HG03342 (cell line): ENCODE measurements around the gene SECTM1.
"Not testable (repeated sequence)": the region's sequence is repeated elsewhere in the genome, so short reads cannot be mapped to it uniquely, and the experiment has no call there.

Experiments used
- ATAC-seq: cut with Tn5 transposase; IDR thresholded peaks from one replicate; pipeline ENCODE4 v1.9.1; 2021; ENCODE audit warnings: mild to moderate bottlenecking, moderate library complexity; ENCODE audit not compliant: unreplicated experiment

The SECTM1 gene

DNA sequence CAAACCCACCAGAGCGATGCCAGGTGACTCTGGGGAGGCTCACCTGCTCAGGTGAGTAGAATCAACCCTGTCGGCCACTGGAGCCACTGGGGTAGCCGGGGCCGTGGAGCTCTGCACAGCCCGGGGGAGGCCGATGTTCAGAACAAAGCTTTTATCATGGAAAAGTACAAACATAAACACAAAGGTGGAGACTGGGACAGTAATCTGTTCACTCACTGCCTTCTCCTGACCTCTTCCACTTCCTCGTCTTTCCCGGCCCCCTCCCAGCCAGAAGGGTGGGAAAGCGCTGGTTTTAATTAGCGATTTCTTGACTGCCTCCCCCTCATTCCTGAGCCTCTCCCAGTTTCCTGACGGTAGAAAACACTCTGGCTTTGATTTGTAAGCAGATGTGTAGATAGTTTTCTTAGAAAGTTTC is 15.7 kb upstream of the SECTM1 start:
- ATAC-seq: no peak

GRCh38 chr17:82348866-82349265 is 15.3 kb upstream of the SECTM1 start:
- no peak for ATAC-seq

DNA sequence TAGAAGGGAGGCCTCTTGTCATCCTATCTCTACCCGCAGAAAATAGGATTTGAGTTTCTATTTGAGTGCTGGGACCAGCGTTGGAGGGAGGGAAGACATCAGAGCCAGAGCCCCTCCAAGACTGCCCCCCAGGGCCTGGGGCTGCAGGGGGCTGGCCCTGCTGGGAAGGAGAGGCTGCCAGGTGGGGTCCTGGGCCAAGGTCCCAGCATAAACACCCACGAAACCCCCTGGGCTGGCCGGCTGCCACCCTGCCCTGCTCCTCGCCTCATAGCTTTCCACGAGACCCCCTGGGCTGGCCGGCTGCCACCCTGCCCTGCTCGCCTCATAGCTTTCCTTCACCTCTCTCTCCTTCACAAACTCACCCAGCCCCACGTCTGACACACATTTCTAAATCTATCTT is 14.9 kb upstream of the SECTM1 start:
- ATAC-seq: no peak

GRCh38 chr17:82347994-82348393 is 14.4 kb upstream of the SECTM1 start:
- ATAC-seq: not testable (repeated sequence)

GRCh38 chr17:82346342-82347300 is 13.1 kb upstream of the SECTM1 start:
- no peak for ATAC-seq

- no peak for ATAC-seq
Measured at GRCh38 chr17:82345151-82345976, 11.8 kb upstream of the SECTM1 start.

DNA sequence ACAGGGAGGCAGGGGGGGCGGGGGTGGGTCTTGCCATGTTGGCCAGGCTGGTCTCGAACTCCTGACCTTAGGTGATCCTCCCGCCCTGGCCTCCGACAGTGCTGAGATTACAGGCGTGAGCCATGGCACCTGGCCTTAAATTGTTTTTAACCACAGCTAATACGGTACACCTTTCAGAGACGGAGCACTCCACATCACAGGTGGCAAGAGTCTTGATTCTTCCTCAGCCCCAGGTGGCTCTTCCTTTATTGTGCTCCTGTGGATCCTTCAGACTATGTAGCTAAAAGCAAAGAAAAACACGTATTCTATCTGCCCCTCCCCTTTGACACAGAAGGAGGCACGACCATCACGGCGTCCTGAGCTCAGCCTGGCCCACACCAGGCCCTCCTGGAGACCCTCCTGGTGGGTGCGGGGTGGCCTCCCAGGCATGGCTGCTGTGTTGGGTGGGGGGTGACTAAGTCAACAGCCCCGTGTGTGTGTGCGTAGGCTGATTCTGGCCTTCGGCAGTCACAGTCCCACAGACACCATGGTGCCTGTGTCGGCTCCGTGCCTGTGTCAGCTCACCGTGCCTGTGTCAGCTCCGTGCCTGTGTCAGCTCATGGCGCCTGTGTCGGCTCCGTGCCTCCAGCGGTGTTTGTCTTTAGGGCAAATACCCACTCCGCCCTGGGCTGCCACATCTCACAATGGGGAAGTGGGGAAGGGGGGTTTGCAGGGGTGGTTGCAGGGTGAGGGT is 10.8 kb upstream of the SECTM1 start:
- ATAC-seq: no peak

- no peak for ATAC-seq
Measured at GRCh38 chr17:82343560-82343959, 10.0 kb upstream of the SECTM1 start.

- no peak for ATAC-seq
Measured at GRCh38 chr17:82342361-82343079, 9.0 kb upstream of the SECTM1 start.

DNA sequence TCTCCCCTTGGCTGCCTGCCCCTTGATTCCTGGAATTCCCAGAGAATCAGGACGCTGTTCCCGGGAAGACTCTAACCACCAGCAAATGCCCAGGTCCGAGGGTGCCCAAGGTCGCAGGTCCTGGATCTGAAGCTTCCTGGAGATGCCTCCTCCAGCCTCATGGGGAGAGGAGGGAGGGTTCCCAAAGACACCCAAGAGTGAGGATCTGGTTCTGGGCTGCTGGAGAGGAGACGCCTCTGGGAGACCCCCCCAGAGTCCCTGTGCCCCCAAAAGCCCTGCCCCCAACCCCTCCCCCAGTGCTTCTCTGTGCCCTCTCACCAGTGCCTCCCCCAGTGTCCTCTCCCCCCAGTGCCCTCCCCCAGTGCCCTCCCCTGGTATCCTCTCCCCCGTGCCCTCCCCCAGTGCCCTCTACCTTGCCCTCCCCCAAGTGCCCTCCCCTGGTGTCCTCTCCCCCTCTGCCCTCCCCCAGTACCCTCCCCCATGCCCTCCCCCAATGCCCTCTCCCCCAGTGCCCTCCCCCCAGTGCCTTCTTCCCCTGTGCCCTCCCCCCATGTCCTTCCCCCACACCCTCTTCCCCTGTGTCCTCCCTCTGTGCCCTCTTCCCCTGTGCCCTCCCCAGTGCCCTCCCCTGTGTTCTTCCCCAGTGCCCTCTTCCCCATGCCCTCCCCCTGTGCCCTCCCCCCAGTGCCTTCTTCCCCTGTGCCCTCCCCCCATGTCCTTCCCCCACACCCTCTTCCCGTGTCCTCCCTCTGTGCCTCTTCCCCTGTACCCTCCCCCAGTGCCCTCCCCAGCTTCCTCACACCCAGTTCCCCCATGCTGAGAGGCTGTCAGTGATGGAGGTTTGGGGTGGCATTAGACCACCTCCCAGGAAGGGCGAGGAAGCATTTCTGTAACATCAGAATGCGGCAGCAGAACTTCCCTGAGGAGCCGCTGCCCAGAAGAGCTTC is 6.3 kb upstream of the SECTM1 start:
- ATAC-seq: no peak

DNA sequence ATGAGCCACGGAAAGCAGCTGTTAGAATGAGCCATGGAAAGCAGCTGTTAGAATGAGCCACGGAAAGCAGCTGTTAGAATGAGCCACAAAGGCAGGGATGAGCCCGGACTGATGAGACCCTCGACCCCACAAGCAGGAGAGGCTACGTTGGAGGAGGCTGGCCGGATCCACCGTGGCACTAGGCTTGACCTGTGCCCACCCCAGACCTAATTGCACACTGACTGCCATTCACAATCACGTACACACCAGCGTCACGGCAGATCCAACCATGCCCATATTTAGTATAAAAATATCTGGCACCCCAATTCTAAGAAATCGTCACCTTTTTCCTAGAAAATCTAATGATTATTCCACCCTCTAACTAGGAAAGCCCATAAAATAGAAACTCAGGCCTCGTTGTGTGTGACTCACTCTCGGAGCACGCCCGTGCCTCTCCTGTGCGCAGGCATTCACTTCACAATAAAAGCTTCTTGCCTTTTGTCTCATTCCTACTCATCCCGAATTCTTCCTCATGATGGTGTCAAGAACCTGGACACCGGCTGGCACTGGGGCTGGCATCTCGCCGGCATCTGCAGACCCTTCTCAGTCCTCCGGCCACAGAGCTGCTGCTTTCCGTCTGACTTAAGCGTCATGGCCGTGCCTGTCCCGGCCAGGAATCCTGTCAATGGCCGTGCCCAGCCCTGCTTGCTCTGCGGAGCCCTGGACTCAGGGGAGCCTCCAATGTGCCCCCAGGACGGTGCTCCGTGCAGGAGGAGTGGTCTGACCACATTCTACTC is 5.5 kb upstream of the SECTM1 start:
- no peak for ATAC-seq

- no peak for ATAC-seq
Measured at GRCh38 chr17:82334622-82335394, 1.2 kb upstream of the SECTM1 start.

DNA sequence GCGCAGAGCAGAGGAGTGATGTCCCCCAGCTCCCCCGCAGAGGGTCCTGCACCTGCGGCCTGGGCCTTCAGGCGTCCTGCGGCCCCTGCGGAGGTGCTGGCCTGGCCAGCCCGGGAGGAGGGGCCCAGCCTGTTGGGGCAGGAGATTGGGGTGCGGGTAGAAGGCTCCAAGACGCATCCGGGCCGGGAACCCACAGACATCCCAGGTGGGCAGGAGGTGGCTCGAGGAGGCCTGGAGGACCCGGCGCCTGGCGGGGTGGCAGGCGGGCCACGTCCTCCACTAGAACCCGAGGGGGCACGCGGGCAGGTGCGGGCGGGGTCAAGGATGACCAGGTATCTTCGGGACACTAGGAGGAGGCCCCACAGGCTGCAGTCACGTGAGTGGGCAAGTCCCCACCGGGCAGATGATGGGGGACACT is 647 bp upstream of the SECTM1 start:
- no peak for ATAC-seq

- no peak for ATAC-seq
Measured at GRCh38 chr17:82332669-82333278, 792 bp downstream of the SECTM1 start.

DNA sequence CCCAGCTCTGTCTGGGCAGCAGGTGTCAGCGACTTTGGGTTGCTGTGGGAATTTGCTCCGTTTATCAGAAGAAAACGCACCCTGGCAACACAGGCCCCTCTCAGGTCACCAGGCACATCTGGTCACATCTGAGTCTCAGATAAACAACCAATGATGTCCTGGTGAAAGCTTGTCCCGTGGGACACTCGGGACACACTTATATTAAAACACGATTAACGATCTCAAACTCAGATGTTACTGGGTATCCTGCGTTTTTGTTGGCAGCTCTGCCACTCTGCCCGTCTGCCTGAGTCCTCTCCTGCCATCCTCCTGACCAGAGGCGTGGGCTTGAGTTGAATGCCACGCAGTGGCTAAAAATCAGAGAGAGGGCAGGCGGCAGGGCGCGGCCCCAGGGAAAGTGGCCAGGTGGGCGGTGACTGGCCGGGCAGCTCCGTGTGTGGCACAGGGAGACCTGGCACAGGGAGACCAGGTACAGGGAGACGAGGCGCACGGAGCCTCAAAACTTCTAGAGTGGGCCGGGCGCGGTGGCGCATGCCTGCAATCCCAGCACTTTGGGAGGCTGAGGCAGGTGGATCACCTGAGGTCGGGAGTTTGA is 2.1 kb downstream of the SECTM1 start:
- no peak for ATAC-seq

- ATAC-seq: no peak
Measured at GRCh38 chr17:82330322-82331239, 3.0 kb downstream of the SECTM1 start.
